DLD1 (cell line): Measurements from ENCODE around the gene NCOA7.
"Not testable (repeated sequence)": the region's sequence is repeated elsewhere in the genome, so short reads cannot be mapped to it uniquely, and the experiment has no call there.

ENCODE experiments used
- in situ Hi-C: cut with HindIII; loops from 2 replicates; pipeline ENCODE4 v1.10.0; 2017; ENCODE audit warnings: low sequenced_read_pairs

Gene NCOA7

GRCh38 chr6:125963817-125964216, 173.1 kb downstream of the NCOA7 start:
- in situ Hi-C loops, result no loop called here

GRCh38 chr6:125966569-125966968, 175.8 kb downstream of the NCOA7 start:
- in situ Hi-C loops, result no loop called here

GRCh38 chr6:125968493-125968892, 177.7 kb downstream of the NCOA7 start:
- in situ Hi-C loops, result no loop called here

- in situ Hi-C loops, result no loop called here
These were observed 180.0 kb downstream of the NCOA7 start for GRCh38 chr6:125970760-125971159.

- in situ Hi-C loops, result not testable (repeated sequence)
These were observed 181.7 kb downstream of the NCOA7 start for GRCh38 chr6:125972478-125972877.

GRCh38 chr6:125974214-125974866, 183.6 kb downstream of the NCOA7 start:
- in situ Hi-C loops, result no loop called here

- in situ Hi-C loops, result no loop called here
These were observed 188.3 kb downstream of the NCOA7 start for GRCh38 chr6:125979101-125979500.
